GM23338 (cell line): ENCODE measurements around the gene URAD. TPM values are rescaled to one million over a fixed set of nuclear protein-coding genes. Genes with fewer than 3 reads are reported as not detected.

Experiments used
- ATAC-seq: fragments of 200-7000 bp; cut with Tn5 transposase; 3 replicates; pipeline ENCODE4 v1.9.1; 2020
- DNase-seq: peaks from one replicate; pipeline ENCODE4 v3.0.0-alpha.2; 2015; ENCODE audit warnings: low spot score
- H2AFZ ChIP-seq: fragments of 200-600 bp; sonication (generic); 2 replicates; pipeline ENCODE4 v1.8.0; 2016; ENCODE audit warnings: antibody characterized with exemption, mild to moderate bottlenecking, moderate library complexity
- H3F3A ChIP-seq: fragments of 200-600 bp; sonication (generic); replicated peaks from 2 replicates; pipeline ENCODE4 v1.8.0; 2017; ENCODE audit warnings: antibody characterized with exemption, mixed run types, low read depth
- H3K27ac ChIP-seq: fragments of 200-600 bp; sonication (generic); 2 replicates; pipeline ENCODE4 v1.6.1; 2016; ENCODE audit warnings: low read depth
- H3K27me3 ChIP-seq: fragments of 200-600 bp; sonication (generic); 2 replicates; pipeline ENCODE4 v1.8.0; 2016; ENCODE audit warnings: mild to moderate bottlenecking, mixed run types, moderate library complexity; ENCODE audit not compliant: insufficient read depth
- H3K36me3 ChIP-seq: fragments of 200-600 bp; sonication (generic); 2 replicates; pipeline ENCODE4 v1.8.0; 2016; ENCODE audit warnings: mild to moderate bottlenecking; ENCODE audit not compliant: insufficient read depth
- H3K4me1 ChIP-seq: fragments of 200-600 bp; sonication (generic); 2 replicates; pipeline ENCODE4 v1.8.0; 2016; ENCODE audit warnings: mild to moderate bottlenecking, moderate library complexity; ENCODE audit not compliant: insufficient read depth
- H3K4me2 ChIP-seq: fragments of 200-600 bp; sonication (generic); 2 replicates; pipeline ENCODE4 v1.7.1; 2017; ENCODE audit warnings: mixed run types
- H3K4me3 ChIP-seq: fragments of 200-600 bp; sonication (generic); 2 replicates; pipeline ENCODE4 v1.6.1; 2016; ENCODE audit warnings: mixed run types
- H3K79me2 ChIP-seq: fragments of 200-600 bp; sonication (generic); replicated peaks from 2 replicates; pipeline ENCODE4 v1.8.0; 2017; ENCODE audit warnings: mild to moderate bottlenecking; ENCODE audit not compliant: insufficient read depth
- H3K9me2 ChIP-seq: fragments of 200-600 bp; sonication (generic); 2 replicates; pipeline ENCODE4 v1.8.0; 2017; ENCODE audit not compliant: insufficient read depth
- H4K20me1 ChIP-seq: fragments of 200-600 bp; sonication (generic); replicated peaks from 2 replicates; pipeline ENCODE4 v1.8.0; 2017; ENCODE audit warnings: mild to moderate bottlenecking; ENCODE audit not compliant: insufficient read depth
- H3K27ac Mint-ChIP-seq: 2 replicates; pipeline ENCODE4 v1.8.0; 2020; ENCODE audit warnings: inconsistent platforms, mild to moderate bottlenecking, moderate library complexity, mixed read lengths
- H3K27me3 Mint-ChIP-seq: 3 replicates; pipeline ENCODE4 v1.8.0; 2022; ENCODE audit warnings: low read depth, mild to moderate bottlenecking, moderate library complexity, mixed read lengths, inconsistent platforms; ENCODE audit not compliant: insufficient read depth, poor library complexity
- H3K36me3 Mint-ChIP-seq: 3 replicates; pipeline ENCODE4 v1.8.0; 2021; ENCODE audit warnings: low read depth, mild to moderate bottlenecking, inconsistent platforms, moderate library complexity, mixed read lengths
- H3K4me1 Mint-ChIP-seq: 3 replicates; pipeline ENCODE4 v1.8.0; 2020; ENCODE audit warnings: mild to moderate bottlenecking, inconsistent platforms, mixed read lengths
- H3K4me3 Mint-ChIP-seq: 3 replicates; pipeline ENCODE4 v1.8.0; 2021; ENCODE audit warnings: moderate library complexity, mild to moderate bottlenecking, inconsistent platforms, mixed read lengths
- H3K9me3 Mint-ChIP-seq: 3 replicates; pipeline ENCODE4 v1.8.0; 2020; ENCODE audit warnings: moderate library complexity, mild to moderate bottlenecking, inconsistent platforms, mixed read lengths
- CREB1 ChIP-seq: fragments of 250-450 bp; sonication (Bioruptor Pico); IDR thresholded peaks from 2 replicates; pipeline ENCODE4 v1.5.0; 2020; ENCODE audit warnings: low read depth, mild to moderate bottlenecking, moderate library complexity
- CTCF ChIP-seq, 2 experiments: fragments of 200-600 bp in 1 of 2; sonication (generic) in 1 of 2; conservative IDR thresholded peaks; 2 replicates each; pipeline versions ENCODE4 v1.5.1 to v1.6.1; 2016 to 2017; ENCODE audit warnings: antibody characterized with exemption in 2 of 2, low read depth in 2 of 2, mild to moderate bottlenecking in 2 of 2, moderate library complexity in 1 of 2
- ETS1 ChIP-seq: IDR thresholded peaks from 2 replicates; pipeline ENCODE4 v1.6.1; 2016; ENCODE audit warnings: antibody characterized with exemption
- EZH2 ChIP-seq: fragments of 200-600 bp; sonication (generic); IDR thresholded peaks from one replicate; pipeline ENCODE4 v1.8.0; 2017; ENCODE audit warnings: antibody characterized with exemption, mild to moderate bottlenecking, low read depth; ENCODE audit not compliant: unreplicated experiment
- EZH2phosphoT487 ChIP-seq: fragments of 200-600 bp; sonication (generic); IDR thresholded peaks from one replicate; pipeline ENCODE4 v1.8.1; 2018; ENCODE audit warnings: antibody characterized with exemption; ENCODE audit not compliant: unreplicated experiment
- POLR2AphosphoS5 ChIP-seq: IDR thresholded peaks from 2 replicates; pipeline ENCODE4 v1.6.1; 2016; ENCODE audit warnings: antibody characterized with exemption, low read depth
- STAT1 ChIP-seq: IDR thresholded peaks from one replicate; pipeline ENCODE4 v1.6.1; 2016; ENCODE audit warnings: antibody characterized with exemption; ENCODE audit not compliant: unreplicated experiment
- ZNF114 ChIP-seq: fragments of 250-450 bp; sonication (Bioruptor Pico); IDR thresholded peaks from 2 replicates; pipeline ENCODE4 v1.5.0; 2020; ENCODE audit warnings: mild to moderate bottlenecking, moderate library complexity
- ZNF331 ChIP-seq: fragments of 250-450 bp; sonication (Bioruptor Pico); IDR thresholded peaks from 2 replicates; pipeline ENCODE4 v1.5.0; 2020; ENCODE audit warnings: low read depth, mild to moderate bottlenecking, moderate library complexity
- ZNF462 ChIP-seq: fragments of 250-450 bp; sonication (Bioruptor Pico); IDR thresholded peaks from 2 replicates; pipeline ENCODE4 v1.5.0; 2020; ENCODE audit warnings: mild to moderate bottlenecking, moderate library complexity
- polyA plus RNA-seq: library from polyadenylated mRNA; unstranded; fragments of >200 nt; fragmentation: Nextera tagmentation; extraction: Ambion mirVana; gene quantifications from 2 replicates; pipeline ENCODE4 v1.2.1, GENCODE V29; 2016
- total RNA-seq: library from RNA; depleted of rRNA; stranded (reverse); fragments of >200 nt; shearing (Covaris generic); gene quantifications from 2 replicates; pipeline ENCODE4 v1.2.3, GENCODE V29; 2014

Gene URAD
- total and polyA plus RNA-seq, 2 experiments from 2014 or later, result not detected

- no peak overlapping the region for H3K4me2 ChIP-seq
- H3K27me3 Mint-ChIP-seq, result peaks cover 87% of the 10 kb centered on the region
- no peak overlapping the region for H3K4me3 Mint-ChIP-seq
- no peaks in the 10 kb centered on the region for H3K79me2 ChIP-seq
- H3F3A ChIP-seq, result peaks cover 24% of the 10 kb centered on the region
- H3K4me1 Mint-ChIP-seq, result peaks cover 22% of the 10 kb centered on the region
- H3K27ac Mint-ChIP-seq, result no peak overlapping the region
- H2AFZ ChIP-seq, result no peak overlapping the region
- peaks cover 19% of the 10 kb centered on the region for H3K4me1 ChIP-seq
- H3K36me3 ChIP-seq, result no peaks in the 10 kb centered on the region
- DNase-seq (no peak), ATAC-seq (no peak)
- no peak overlapping the region for H3K27ac ChIP-seq
- peaks cover 13% of the 10 kb centered on the region; the same call in 1 of the 2 replicates for H4K20me1 ChIP-seq
- no peak overlapping the region for H3K4me3 ChIP-seq
- H3K9me3 Mint-ChIP-seq, result peaks cover 6% of the 10 kb centered on the region; the same call in 2 of the 3 replicates
- no peak for TF ChIP-seq EZH2phosphoT487
- no peak for TF ChIP-seq CREB1 (CRISPR knock-in tag)
- no peak for TF ChIP-seq ZNF331
- TF ChIP-seq ZNF114, result no peak
- no peak for TF ChIP-seq EZH2
- TF ChIP-seq POLR2AphosphoS5, result no peak
- no peak for TF ChIP-seq STAT1
- TF ChIP-seq CTCF (conservative IDR thresholded peaks at IDR 0.05; ENCODE audit: low read depth in 2 of 2), result no peak
- no peak for TF ChIP-seq ETS1
- no peak for TF ChIP-seq ZNF462 (CRISPR knock-in tag)
- H3K36me3 Mint-ChIP-seq, result no peaks in the 10 kb centered on the region
- peaks cover 82% of the 10 kb centered on the region for H3K27me3 ChIP-seq
- H3K9me2 ChIP-seq, result no peaks in the 10 kb centered on the region
These were observed 6.1 kb downstream of the URAD start for GRCh38 chr13:27982361-27982760.
